ENCODE data around the gene PTCH1.

DNA sequence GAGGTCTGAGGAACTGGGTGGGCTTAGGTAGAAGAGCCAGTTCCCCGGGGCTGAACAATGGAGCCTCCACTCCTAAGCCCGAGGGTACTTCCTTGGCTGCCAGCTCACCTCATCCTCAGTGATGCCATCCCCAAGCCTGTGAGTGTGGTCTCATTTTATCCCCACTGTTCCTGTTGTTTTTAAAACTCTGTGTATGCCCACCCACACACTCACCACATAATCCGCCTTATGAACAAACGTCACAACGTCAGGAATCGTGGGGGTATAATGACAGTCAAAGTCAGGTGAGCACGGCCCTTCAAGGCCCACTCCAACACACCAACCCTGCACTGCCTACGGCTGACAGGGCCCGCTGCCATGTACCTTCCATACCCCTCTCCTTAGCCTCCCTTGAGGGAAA is 61.1 kb downstream of the PTCH1 start:
- TF ChIP-seq CTCF (IDR thresholded peaks at IDR 0.05), result no peak
- TF ChIP-seq POLR2AphosphoS5 (IDR thresholded peaks at IDR 0.05), result no peak

Data from prostate gland (tissue), 2 donors.